NCI-H2171 (cell line): ENCODE data around the gene RPRD2.

ENCODE experiments used
- DNase-seq: peaks from one replicate; lab custom pipeline; 2025; lab: John Stamatoyannopoulos, UW

RPRD2 gene

GRCh38 chr1:150472601-150473200 lies 108.8 kb downstream of the RPRD2 start:
- no peak for DNase-seq

GRCh38 chr1:150473659-150474058 lies 109.7 kb downstream of the RPRD2 start:
- DNase-seq: no peak

- no peak for DNase-seq
Observed at GRCh38 chr1:150474869-150475268, 110.9 kb downstream of the RPRD2 start.

- no peak for DNase-seq
Observed at GRCh38 chr1:150476754-150477153, 112.8 kb downstream of the RPRD2 start.

- DNase-seq: no peak
Observed at GRCh38 chr1:150477320-150477719, 113.4 kb downstream of the RPRD2 start.

GRCh38 chr1:150477733-150478132 lies 113.8 kb downstream of the RPRD2 start:
- no peak for DNase-seq

- no peak for DNase-seq
Observed at GRCh38 chr1:150479370-150479769, 115.4 kb downstream of the RPRD2 start.

- DNase-seq: no peak
Observed at GRCh38 chr1:150479927-150480352, 116.0 kb downstream of the RPRD2 start.

GRCh38 chr1:150484431-150484830 lies 120.5 kb downstream of the RPRD2 start:
- no peak for DNase-seq

GRCh38 chr1:150484861-150485260 lies 120.9 kb downstream of the RPRD2 start:
- DNase-seq: no peak

GRCh38 chr1:150486966-150487762 lies 123.2 kb downstream of the RPRD2 start, which contains the start of gene TARS2:
Gene TARS2 (plus strand): TSS chr1:150487419. CDS start chr1:150487451, 32 bp downstream.
- peak; percentile 92 for DNase-seq

- DNase-seq: no peak
Observed at GRCh38 chr1:150487763-150488115, 123.8 kb downstream of the RPRD2 start.

- DNase-seq: no peak
Observed at GRCh38 chr1:150493175-150493574, 129.2 kb downstream of the RPRD2 start.

GRCh38 chr1:150498342-150498741 lies 134.4 kb downstream of the RPRD2 start:
- no peak for DNase-seq

- no peak for DNase-seq
Observed at GRCh38 chr1:150505431-150505830, 141.5 kb downstream of the RPRD2 start.

- no peak for DNase-seq
Observed at GRCh38 chr1:150507912-150508864, 144.2 kb downstream of the RPRD2 start, which contains the start of gene ECM1. Gene ECM1 (plus strand): TSS chr1:150508109. CDS start chr1:150508210, 101 bp downstream.

GRCh38 chr1:150508982-150509381 lies 145.0 kb downstream of the RPRD2 start:
- no peak for DNase-seq

- peak; percentile 4 for DNase-seq
Observed at GRCh38 chr1:150511551-150511950, 147.6 kb downstream of the RPRD2 start.

- DNase-seq: no peak
Observed at GRCh38 chr1:150511985-150512660, 148.2 kb downstream of the RPRD2 start.

GRCh38 chr1:150512846-150513245 lies 148.9 kb downstream of the RPRD2 start:
- no peak for DNase-seq

- peak; percentile 11 for DNase-seq
Observed at GRCh38 chr1:150513351-150513791, 149.4 kb downstream of the RPRD2 start.

GRCh38 chr1:150514260-150514659 lies 150.3 kb downstream of the RPRD2 start:
- DNase-seq: no peak
